ENCODE results near the gene LRRC7.

- peak; percentile 28 to 60 for TF ChIP-seq CTCF (conservative IDR thresholded peaks at IDR 0.05; ENCODE audit: low read depth in 2 of 2)
- TF ChIP-seq EZH2phosphoT487 (IDR thresholded peaks at IDR 0.05; ENCODE audit: unreplicated experiment), result no peak
- TF ChIP-seq POLR2AphosphoS5 (IDR thresholded peaks at IDR 0.05; ENCODE audit: low read depth), result no peak
Measured at GRCh38 chr1:69787151-69787550, 219.4 kb downstream of the LRRC7 start.
